IMR-90 (cell line): ENCODE measurements around the gene UBE2K. TPM values are rescaled to one million over a fixed set of nuclear protein-coding genes. Genes with fewer than 3 reads are reported as not detected.
"Not testable (repeated sequence)": the region's sequence is repeated elsewhere in the genome, so short reads cannot be mapped to it uniquely, and the experiment has no call there.

Source experiments
- ATAC-seq: fragments of 200-7000 bp; cut with Tn5 transposase; 2 replicates; pipeline ENCODE4 v1.9.1; 2020; ENCODE audit warnings: low read depth, mild to moderate bottlenecking, moderate library complexity
- BruUV-seq: library from RNA; stranded (reverse); fragments of 400-500 nt; replicated peaks from 2 replicates; lab custom pipeline; 2021; lab: Mats Ljungman, UMichigan
- CTCF ChIA-PET: fragments of 300-600 bp; formaldehyde crosslinking; extraction: SDS; loops from one replicate; lab custom pipeline; 2021; ENCODE audit warnings: antibody characterized with exemption; lab: Yijun Ruan, JAX
- POLR2A ChIA-PET: fragments of 300-600 bp; sonication (Branson Sonifier 250); formaldehyde crosslinking; loops from one replicate; lab custom pipeline; 2022; ENCODE audit warnings: antibody characterized with exemption; ENCODE audit not compliant: unreplicated experiment; lab: Charles Lee
- DNase-seq: peaks from one replicate; pipeline ENCODE4 v3.0.0; 2013
- H2AFZ ChIP-seq: replicated peaks from 2 replicates; pipeline ENCODE3; 2013; ENCODE audit warnings: low read length, mild to moderate bottlenecking; ENCODE audit not compliant: poor library complexity
- H2AK5ac ChIP-seq: 2 replicates; pipeline ENCODE4 v1.6.1; 2013; ENCODE audit warnings: low read depth, low read length, inconsistent platforms
- H2AK9ac ChIP-seq: replicated peaks from 2 replicates; pipeline ENCODE3; 2013; ENCODE audit warnings: mild to moderate bottlenecking, low read depth, low read length, moderate library complexity; ENCODE audit not compliant: poor library complexity
- H2BK120ac ChIP-seq: 2 replicates; pipeline ENCODE4 v1.6.1; 2013; ENCODE audit warnings: low read depth, low read length, inconsistent platforms
- H2BK15ac ChIP-seq: 3 replicates; pipeline ENCODE4 v1.6.1; 2013; ENCODE audit warnings: low read depth, low read length, inconsistent platforms
- H2BK20ac ChIP-seq: 2 replicates; pipeline ENCODE4 v1.6.1; 2013; ENCODE audit warnings: low read depth, mild to moderate bottlenecking, inconsistent platforms, low read length, moderate library complexity
- H2BK5ac ChIP-seq: 2 replicates; pipeline ENCODE4 v1.6.1; 2013; ENCODE audit warnings: mild to moderate bottlenecking, low read depth, low read length, inconsistent platforms; ENCODE audit not compliant: poor library complexity, severe bottlenecking
- H3K14ac ChIP-seq: replicated peaks from 2 replicates; pipeline ENCODE4 v1.6.1; 2013; ENCODE audit warnings: low read depth, low read length, inconsistent platforms
- H3K18ac ChIP-seq: 2 replicates; pipeline ENCODE4 v1.6.1; 2013; ENCODE audit warnings: low read depth, low read length, control low read depth
- H3K23ac ChIP-seq: 2 replicates; pipeline ENCODE4 v1.6.1; 2013; ENCODE audit warnings: low read depth, low read length, inconsistent platforms
- H3K27ac ChIP-seq: 2 replicates; pipeline ENCODE4 v1.5.1; 2013; ENCODE audit warnings: mild to moderate bottlenecking, control low read depth, low read length; ENCODE audit not compliant: insufficient read depth
- H3K27me3 ChIP-seq: 2 replicates; pipeline ENCODE4 v1.6.1; 2013; ENCODE audit warnings: low read length; ENCODE audit not compliant: control insufficient read depth, insufficient read depth
- H3K36me3 ChIP-seq: 2 replicates; pipeline ENCODE4 v1.6.1; 2013; ENCODE audit warnings: low read length, mixed read lengths; ENCODE audit not compliant: control insufficient read depth, insufficient read depth
- H3K4ac ChIP-seq: 2 replicates; pipeline ENCODE4 v1.6.1; 2013; ENCODE audit warnings: low read depth, low read length, inconsistent platforms
- H3K4me1 ChIP-seq: 2 replicates; pipeline ENCODE4 v1.6.1; 2013; ENCODE audit warnings: low read length, mixed read lengths; ENCODE audit not compliant: control insufficient read depth, insufficient read depth
- H3K4me2 ChIP-seq: 2 replicates; pipeline ENCODE4 v1.6.1; 2013; ENCODE audit warnings: low read depth, mild to moderate bottlenecking, control low read depth, low read length, moderate library complexity
- H3K4me3 ChIP-seq: 2 replicates; pipeline ENCODE4 v1.5.1; 2013; ENCODE audit warnings: low read depth, mild to moderate bottlenecking, control low read depth, low read length, moderate library complexity; ENCODE audit not compliant: insufficient read depth
- H3K56ac ChIP-seq: 2 replicates; pipeline ENCODE4 v1.6.1; 2013; ENCODE audit warnings: low read length, inconsistent platforms; ENCODE audit not compliant: insufficient read depth; ENCODE audit errors: extremely low read depth
- H3K79me1 ChIP-seq, 2 experiments: 2 replicates each; pipeline ENCODE4 v1.6.1; 2013; ENCODE audit warnings: low read length in 2 of 2, inconsistent platforms in 1 of 2, low read depth in 1 of 2
- H3K9ac ChIP-seq: 2 replicates; pipeline ENCODE4 v1.6.1; 2013; ENCODE audit warnings: low read depth, low read length, control low read depth
- H3K9me1 ChIP-seq: 2 replicates; pipeline ENCODE4 v1.6.1; 2013; ENCODE audit warnings: low read length, inconsistent platforms; ENCODE audit not compliant: insufficient read depth
- H3K9me3 ChIP-seq: 2 replicates; pipeline ENCODE4 v1.6.1; 2013; ENCODE audit warnings: low read length; ENCODE audit not compliant: control insufficient read depth, insufficient read depth
- H4K20me1 ChIP-seq: 2 replicates; pipeline ENCODE4 v1.6.1; 2013; ENCODE audit warnings: low read length, inconsistent platforms; ENCODE audit not compliant: insufficient read depth
- H4K5ac ChIP-seq: 2 replicates; pipeline ENCODE4 v1.6.1; 2013; ENCODE audit warnings: mild to moderate bottlenecking, low read depth, low read length, control low read depth
- H4K8ac ChIP-seq, 2 experiments: 2 replicates each; pipeline ENCODE4 v1.6.1; 2013; ENCODE audit warnings: low read depth in 2 of 2, low read length in 2 of 2, control low read depth in 1 of 2, inconsistent platforms in 1 of 2
- H4K91ac ChIP-seq: 2 replicates; pipeline ENCODE4 v1.6.1; 2013; ENCODE audit warnings: low read depth, low read length, inconsistent platforms; ENCODE audit not compliant: insufficient read depth
- BHLHE40 ChIP-seq: fragments of 150-350 bp; IDR thresholded peaks from 2 replicates; pipeline ENCODE4 v1.6.1; 2016; ENCODE audit warnings: mild to moderate bottlenecking, low read depth, low read length
- FOS ChIP-seq: fragments of 150-350 bp; IDR thresholded peaks from 2 replicates; pipeline ENCODE4 v1.6.1; 2016; ENCODE audit warnings: low read depth, low read length
- MXI1 ChIP-seq: IDR thresholded peaks from 2 replicates; pipeline ENCODE4 v1.6.1; 2012; ENCODE audit warnings: low read depth, mild to moderate bottlenecking, low read length, moderate library complexity, borderline replicate concordance
- SMC3 ChIP-seq: fragments of 150-350 bp; IDR thresholded peaks from 2 replicates; pipeline ENCODE4 v1.6.1; 2016; ENCODE audit warnings: low read depth, mild to moderate bottlenecking, antibody characterized with exemption, low read length, moderate library complexity
- WGBS, 2 experiments: methylation state at CpG; one replicate each; pipeline versions ENCODE4 v1.1.5 to v1.1.7; 2013; ENCODE audit warnings: missing lambda C conversion rate in 2 of 2; ENCODE audit not compliant: insufficient read length in 1 of 2; ENCODE audit errors: extremely low coverage in 2 of 2; 5-methylcytosine and 5-hydroxymethylcytosine counted together
- dilution Hi-C: fragments of 300-500 bp; cut with HindIII; formaldehyde crosslinking; loops from one replicate; pipeline ENCODE4 v1.14.3; 2018; ENCODE audit warnings: low sequenced_read_pairs; ENCODE audit not compliant: unreplicated experiment
- in situ Hi-C: fragments of 300-500 bp; cut with MboI; formaldehyde crosslinking; loops from 3 replicates; pipeline ENCODE4 v1.14.3; 2019; ENCODE audit warnings: low sequenced_read_pairs, inconsistent platforms, mixed read lengths
- intact Hi-C: fragments of 100-400 bp; cut with micrococcal nuclease; formaldehyde crosslinking; loops from 2 replicates; pipeline ENCODE4 v1.10.0; 2022
- polyA plus RNA-seq, 3 experiments: library from polyadenylated mRNA; depleted of rRNA; stranded (reverse); fragments of >200 nt; gene quantifications; 2 replicates each; pipeline ENCODE4 v1.2.3, GENCODE V29; 2012; ENCODE audit warnings: low replicate concordance in 1 of 3
- total RNA-seq: library from RNA; depleted of rRNA; stranded (reverse); fragments of >200 nt; gene quantifications from 2 replicates; pipeline ENCODE4 v1.2.3, GENCODE V29; 2012

UBE2K gene
- total and polyA plus RNA-seq, 2 of the 4 experiments (the other 2 are of a cell fraction) = 17.7 to 44.8 TPM

DNA sequence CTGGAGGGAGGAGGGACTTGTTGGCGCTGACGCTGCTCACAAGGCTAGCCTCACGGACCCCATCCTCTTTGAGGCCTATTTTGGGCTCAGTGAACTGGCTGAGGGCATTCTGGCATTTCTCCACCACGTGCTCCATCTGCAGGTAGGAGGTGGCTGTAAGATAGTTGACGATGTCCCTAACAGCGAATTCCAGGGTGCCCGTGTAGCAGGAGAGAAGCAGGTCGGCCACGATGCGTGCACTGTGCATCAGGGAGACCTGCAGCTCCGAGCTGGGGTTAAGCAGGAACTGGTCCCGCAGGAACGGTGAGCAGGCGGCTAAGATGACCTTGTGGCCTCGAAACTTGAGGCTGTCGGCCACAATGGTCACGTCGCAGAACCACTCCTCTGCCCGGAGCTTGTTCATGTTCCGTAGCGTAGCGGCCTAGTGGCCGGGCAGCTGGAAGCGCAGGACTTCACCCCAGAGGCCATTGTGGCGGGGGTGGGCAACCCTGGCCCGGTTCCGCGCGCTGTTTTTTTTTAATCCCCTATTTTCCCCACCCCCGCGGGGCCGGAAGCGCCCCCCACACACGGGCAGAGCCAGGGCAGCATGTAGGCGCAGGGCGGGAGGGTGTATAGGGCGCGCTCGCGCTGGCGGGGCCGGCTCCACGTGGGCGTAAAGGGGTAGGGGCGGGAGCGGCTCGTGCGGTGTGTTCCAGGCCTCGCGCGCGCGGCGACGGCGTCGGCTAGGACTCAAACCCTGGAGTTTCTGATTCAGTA is 73.2 kb downstream of the UBE2K start:
- Histone ChIP-seq H4K20me1 (no peaks in the 10 kb centered on the region), H3K4me3 (no peak overlapping the region), H2AK5ac (no peak overlapping the region), H3K36me3 (peaks cover 31% of the 10 kb centered on the region), H3K18ac (no peak overlapping the region), H4K91ac (no peak overlapping the region), H3K79me1 (peaks cover 6 to 33% of the 10 kb centered on the region in 2 experiments), H3K27me3 (no peaks in the 10 kb centered on the region), H3K56ac (no peak overlapping the region), H4K8ac (no peak overlapping the region), H2BK120ac (no peak overlapping the region), H3K4me2 (no peak overlapping the region), H3K4me1 (no peaks in the 10 kb centered on the region), H2BK20ac (no peak overlapping the region), H2AFZ (no peak overlapping the region), H3K27ac (no peak overlapping the region), H4K5ac (no peak overlapping the region), H3K9me1 (no peaks in the 10 kb centered on the region; the same call in 1 of the 2 replicates), H2BK5ac (no peak overlapping the region), H3K4ac (no peak overlapping the region), H3K9me3 (no peaks in the 10 kb centered on the region), H2AK9ac (no peak overlapping the region), H3K23ac (no peak overlapping the region), H3K14ac (no peak overlapping the region), H3K9ac (no peak overlapping the region), H2BK15ac (no peak overlapping the region)
- intact Hi-C loops (no loop called here), dilution Hi-C loops (no loop called here), in situ Hi-C loops (no loop called here)
- WGBS, 2 experiments = 97% methylated on average over 28 of the region's 57 CpGs; no CpG with 5 or more reads in 1 of the 2 experiments
- TF ChIP-seq FOS = no peak
- no peak for TF ChIP-seq MXI1
- TF ChIP-seq BHLHE40 = no peak
- no peak for TF ChIP-seq SMC3
- no peak for DNase-seq
- ChIA-PET CTCF (no interaction called here), POLR2A (no interaction called here)
- ATAC-seq = no peak
- BruUV-seq = no TSS peak

DNA sequence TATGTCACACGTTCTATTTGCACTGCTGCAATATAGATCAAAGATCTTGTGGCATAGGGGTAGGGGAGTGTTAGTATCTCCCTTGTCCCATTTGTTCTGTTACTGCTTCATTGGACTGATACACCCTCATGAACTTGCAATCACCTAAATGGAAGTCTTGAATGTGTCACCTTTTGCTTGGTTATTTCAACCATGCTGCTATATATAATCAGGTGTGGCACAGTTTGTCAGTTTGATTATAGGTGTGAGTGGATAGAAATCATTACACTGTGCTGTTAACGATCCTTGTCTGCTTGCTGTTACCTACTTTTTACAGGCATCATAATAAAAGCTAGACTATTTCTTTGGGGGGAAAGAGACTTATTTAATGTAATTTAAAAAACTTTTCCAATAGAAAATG is 84.1 kb downstream of the UBE2K start:
- H3K18ac ChIP-seq, H2BK15ac ChIP-seq, H4K5ac ChIP-seq, H3K36me3 ChIP-seq, H2AK9ac ChIP-seq, intact Hi-C loops, DNase-seq, H2BK120ac ChIP-seq, H4K8ac ChIP-seq, H2AFZ ChIP-seq, H3K4me2 ChIP-seq, H2BK20ac ChIP-seq, H4K20me1 ChIP-seq, dilution Hi-C loops, in situ Hi-C loops, POLR2A ChIA-PET, H3K14ac ChIP-seq, H3K56ac ChIP-seq, BruUV-seq, H3K9me3 ChIP-seq, H3K27me3 ChIP-seq, ATAC-seq, H2BK5ac ChIP-seq, H3K27ac ChIP-seq, H3K9ac ChIP-seq, H3K4ac ChIP-seq, H3K23ac ChIP-seq, H2AK5ac ChIP-seq, H3K9me1 ChIP-seq, H4K91ac ChIP-seq, H3K4me1 ChIP-seq, CTCF ChIA-PET, H3K4me3 ChIP-seq: not testable (repeated sequence)
- peaks cover 3 to 11% of the 10 kb centered on the region in 2 experiments; a peak in 3 of 4 replicates for H3K79me1 ChIP-seq
- WGBS, 2 experiments = no CpG with 5 or more reads among the region's 2 CpGs
